Measurements from ENCODE around the gene NRG2.
A peak's percentile ranks its signal among the peaks of the same experiment; 100 is the strongest.

Gene NRG2

DNA sequence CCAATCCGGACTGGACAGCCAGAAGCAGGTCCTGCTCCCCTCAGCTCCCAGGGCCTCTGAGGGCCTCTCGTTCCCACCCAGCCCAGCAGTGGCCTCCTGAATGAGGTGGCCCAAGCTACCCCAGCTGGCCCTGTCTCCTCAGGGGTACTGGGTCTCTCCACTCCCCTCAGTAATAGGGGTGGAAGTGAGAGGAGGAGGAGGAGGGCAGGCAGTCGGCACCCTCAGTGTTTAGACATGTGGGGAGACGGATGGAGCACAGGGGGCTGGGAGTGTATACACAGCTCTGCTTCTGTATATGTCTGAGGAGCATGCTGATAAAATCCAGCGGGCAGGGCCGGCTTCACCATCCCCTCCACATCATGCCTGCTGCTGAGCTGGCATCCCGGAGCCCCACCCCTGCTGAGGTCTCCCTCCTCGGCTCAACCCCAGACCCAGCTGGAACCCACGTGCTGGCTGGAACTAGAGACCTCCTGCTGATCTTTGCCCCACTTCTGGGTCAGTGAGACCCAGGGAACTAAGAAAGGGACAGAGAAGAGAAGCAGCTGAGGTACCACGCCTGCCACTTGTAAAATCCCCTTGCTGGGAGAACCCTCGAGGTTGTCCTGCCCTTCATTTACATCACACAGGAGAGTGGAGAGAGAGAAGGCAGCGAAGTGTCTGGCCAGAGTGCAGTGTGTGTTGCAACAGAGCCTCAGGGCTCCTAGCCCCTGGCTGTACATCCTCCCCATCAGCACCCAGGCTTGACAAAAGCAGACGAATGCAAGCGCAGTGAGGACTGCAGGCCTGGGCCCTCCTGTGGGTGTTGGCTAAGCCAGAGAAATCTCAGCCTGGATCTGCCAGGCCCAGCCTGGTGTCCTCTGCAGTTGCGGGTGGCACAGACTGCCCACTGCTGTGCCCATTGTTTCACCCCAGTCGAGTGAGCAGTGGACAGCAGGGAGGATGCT, 170.0 kb downstream of the NRG2 start:
- DNase-seq: no peak

DNA sequence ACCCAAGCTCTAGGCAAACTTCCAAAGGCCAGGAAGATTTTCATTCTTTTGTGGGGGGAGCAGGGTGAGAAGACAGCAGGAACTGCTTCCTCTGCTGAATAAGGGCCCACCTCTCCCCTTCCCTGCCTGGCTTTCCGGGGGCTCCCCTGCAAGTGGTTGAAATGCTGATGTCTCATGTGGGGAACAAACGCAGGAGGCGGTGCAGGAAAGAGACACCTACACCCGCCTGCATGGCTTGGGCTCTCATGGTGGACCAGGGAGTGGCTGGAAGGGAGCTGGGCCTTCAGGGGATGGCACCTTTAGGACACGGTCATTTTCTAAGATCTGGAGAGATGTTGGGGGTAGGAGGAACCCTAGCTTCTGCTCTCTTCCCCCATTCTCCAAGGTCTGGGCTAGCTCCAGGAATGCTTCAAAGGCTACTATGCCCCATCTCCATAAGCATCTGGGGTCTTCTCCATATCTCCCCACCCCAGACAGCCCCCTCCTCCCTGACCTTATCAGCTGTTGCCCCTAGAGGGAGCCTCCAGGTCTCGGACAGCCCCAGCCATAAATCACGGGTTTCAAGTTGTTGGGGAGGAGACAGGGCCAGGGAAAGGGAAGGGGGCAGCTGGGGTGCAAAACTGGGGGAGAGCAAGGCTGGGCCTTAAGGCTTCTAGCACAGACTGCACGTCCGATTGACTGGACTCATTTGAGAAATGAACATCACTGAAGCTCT, 170.9 kb downstream of the NRG2 start:
- no peak for DNase-seq

DNA sequence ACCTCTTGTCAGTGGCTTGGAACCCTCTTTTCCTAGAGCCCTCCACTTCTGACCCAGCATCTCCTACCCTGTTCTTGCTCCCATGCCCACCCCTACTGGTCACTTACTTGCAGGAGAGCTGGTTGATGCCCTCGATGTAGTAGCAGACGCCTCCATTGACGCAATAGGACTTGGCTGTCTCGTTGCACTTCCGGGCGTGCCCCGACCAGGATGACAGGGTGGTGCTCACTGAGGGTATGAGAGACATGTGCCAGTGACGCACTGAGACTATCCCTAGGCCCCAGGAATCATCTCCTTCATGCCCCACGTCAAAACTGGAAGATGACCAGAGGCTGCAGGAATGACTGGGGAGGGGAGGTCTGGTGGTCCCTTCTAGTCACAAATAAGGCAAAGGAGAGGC, 171.5 kb downstream of the NRG2 start:
- DNase-seq: no peak

DNA sequence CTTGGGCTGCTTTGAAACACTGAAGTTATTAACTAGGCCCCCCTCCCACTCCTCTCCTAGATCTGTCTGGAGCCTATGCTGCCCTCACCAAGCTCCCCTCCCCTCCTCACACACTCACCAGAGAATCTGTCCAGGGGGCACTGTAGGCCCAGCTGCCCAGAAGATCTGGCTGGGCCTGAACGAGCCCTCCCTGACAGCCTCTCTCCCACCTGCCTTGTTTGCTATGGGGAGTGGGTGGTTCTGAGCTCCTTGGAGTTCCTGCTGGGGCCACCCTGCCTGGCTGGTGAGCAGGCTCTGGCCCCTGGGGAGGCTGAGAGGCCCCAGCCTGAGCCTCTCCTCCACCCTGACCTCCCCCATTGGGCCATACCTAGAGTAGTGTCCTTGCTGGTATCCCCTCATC, 172.4 kb downstream of the NRG2 start:
- DNase-seq: no peak

DNA sequence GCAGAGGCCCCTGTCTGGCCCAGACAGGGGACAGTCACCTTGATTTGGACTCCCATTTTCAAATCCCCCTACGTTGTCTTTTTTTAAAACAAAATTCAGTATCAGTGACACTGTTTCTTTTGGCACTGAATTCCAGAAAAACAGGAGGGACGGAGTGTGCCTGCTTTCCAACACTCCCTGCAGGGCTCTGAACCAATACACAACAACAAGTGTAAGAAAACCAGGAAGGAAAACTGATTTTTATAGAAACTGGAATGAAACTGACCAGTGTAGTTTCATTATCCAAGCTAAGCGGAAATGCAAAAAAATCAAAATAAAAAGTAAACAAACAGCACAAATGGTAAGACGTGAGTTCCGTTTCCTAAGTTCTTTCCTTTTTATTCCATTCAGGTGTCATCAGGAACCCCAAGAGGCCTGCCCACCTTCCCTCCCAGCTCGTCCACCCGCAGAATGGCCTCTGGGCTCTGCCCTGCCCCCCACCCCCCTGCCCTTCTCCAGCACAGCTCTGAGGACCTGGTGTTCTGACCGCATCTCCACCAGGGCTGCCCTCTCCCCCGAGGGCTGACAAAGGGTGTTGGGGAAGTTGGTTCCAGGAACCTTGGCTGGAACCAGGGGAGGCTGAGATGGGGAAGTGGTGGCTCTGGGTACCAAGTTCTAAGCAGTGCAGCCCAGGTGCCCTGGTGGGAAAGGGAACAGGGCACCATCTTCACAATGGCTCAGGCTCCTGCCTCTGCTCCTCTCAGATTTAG, 173.9 kb downstream of the NRG2 start:
- no peak for DNase-seq

DNA sequence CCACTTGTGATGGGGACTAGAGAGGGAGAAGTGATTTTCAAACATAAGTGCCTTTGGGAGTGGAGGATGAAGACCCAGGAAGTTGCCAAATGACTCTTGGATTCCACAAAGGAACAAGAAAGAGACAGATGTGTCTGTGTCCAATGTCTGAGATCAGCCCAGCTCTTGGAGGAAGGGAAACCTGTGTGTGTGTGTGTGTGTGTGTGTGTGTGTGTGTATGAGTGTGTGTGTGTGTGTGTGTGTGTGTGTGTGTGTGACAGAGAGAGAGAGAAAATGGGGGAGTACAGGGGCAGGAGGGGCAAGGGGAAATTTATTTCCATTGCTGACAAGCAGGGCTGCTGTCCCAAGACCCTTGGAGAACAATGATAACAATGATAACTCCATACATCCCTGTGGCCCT, 175.5 kb downstream of the NRG2 start:
- DNase-seq: no peak

DNA sequence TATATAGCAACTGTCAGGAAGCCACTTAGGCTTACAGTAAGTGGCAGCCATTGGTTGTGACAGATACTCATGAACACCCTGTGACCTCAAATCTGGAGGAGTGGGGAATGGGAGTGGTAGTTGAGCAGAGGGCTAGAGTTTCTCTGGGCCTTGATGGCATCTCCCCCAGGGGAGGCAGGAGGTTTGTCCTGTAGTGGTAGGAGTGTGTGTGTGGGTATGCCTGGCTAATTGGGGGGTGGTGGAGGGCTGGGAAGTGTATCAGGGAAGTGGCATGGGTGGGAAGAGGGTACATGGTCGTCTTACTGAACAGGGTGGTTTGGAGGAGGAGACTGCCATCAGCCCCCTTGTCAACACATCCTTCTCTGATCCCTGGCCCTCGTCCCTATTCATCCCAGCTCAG, 176.0 kb downstream of the NRG2 start:
- no peak for DNase-seq

DNA sequence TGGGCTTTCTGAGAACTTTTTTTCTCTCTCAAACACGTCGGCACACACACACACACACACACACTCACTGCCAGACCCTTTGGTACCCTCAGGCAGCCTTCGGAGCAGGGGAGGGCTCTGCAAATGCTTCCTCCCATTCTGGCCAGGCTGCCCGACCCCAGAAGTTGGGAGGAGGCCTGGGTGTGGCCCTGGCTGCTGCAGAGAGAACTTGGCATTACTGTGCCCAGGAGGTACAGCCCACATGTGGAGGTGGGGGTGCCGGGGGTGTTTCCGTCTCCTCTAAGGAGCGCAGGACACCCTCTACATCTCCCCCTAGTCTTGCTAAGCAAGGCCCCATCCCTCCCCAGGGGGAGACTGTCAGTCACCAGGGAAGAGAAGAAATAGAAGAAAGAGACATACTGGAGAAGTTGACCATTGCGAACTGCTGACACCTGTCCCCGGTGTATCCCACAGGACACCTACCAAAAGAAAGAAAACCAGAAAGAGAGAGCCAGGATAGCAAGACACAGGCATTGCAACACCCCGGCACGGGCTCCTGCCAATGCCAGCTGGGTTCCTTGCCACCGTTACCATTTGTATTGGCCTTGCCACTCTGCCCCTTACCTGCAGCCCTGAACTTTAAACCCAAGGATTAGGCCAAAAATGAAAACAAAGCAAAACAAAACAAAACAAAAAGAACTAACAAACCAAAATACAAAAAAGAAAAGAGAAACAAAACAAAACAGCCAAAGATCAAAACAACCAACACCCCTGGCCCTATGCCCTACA, 178.2 kb downstream of the NRG2 start:
- DNase-seq: no peak

DNA sequence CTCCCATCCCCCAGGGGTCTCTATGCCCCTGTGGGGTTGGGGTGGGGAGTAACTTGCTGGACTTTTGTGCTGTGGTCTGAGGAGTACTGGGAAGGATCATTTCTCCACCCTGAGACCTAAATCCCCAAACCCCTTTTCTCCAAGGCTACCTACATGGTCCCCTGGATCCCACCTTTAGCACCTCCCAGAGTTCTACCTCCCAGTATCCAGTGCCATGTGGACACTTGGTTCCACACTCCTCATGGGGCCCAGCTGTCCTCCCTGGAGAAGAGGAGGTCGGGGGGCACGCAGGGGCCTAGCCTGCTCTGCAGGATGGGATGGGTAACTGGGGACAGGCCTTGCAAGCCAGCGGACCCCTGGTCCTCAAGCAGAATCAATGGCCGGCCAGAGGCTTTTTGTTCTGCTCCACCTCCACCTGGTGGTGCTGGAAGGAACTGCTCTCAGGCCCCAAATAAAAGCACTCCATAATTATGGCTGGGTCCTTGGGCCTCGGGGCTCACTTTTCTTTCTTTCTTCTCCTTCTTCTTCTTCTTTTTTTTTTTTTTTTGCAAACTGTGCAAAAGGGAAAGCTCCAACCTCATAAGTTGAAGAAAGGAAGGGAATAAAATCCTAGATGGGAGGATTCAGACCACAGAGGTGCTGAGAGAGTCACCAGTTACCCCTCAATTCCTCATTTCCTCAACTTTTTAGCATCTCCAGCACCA, 179.1 kb downstream of the NRG2 start:
- DNase-seq: peak; percentile 65

DNA sequence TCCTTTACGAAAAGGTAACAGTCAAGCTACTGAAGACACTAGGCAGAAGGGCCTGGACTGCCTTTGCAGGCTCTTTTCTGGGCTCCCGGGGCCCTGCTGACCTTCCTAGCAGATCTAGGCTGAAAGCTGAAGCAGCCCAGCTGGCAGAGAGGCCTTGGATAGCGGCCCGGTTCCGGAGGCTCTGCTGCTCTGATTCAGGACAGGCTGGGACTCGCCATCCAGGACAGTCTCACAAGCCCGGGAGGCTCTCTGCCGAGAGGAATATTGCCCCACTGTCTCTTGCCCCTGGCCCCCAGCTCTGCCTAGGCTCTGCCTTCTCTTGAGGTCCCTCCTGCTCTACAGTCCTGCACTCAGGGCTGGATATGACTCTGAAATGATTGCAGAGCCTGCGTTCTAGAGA, 179.7 kb downstream of the NRG2 start:
- DNase-seq: no peak

DNA sequence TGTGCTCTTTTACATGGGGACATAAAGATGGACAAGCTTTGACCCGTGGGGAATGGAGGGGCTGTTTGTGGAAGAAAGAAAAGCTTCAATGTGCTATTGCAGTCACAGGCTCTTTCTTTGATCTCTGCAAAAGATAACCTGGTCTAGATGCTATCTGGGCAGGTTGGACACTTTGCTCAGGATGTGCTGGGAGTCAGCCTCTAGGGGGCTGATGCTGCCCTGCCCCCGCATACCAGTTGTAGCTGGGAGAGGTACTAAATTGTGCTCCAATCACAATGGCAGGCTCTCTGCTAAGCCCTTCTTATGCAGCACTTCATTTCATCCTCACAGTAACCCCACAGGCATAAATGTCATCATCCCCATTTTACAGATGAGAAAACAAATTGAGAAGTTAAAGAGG, 180.3 kb downstream of the NRG2 start:
- no peak for DNase-seq

DNA sequence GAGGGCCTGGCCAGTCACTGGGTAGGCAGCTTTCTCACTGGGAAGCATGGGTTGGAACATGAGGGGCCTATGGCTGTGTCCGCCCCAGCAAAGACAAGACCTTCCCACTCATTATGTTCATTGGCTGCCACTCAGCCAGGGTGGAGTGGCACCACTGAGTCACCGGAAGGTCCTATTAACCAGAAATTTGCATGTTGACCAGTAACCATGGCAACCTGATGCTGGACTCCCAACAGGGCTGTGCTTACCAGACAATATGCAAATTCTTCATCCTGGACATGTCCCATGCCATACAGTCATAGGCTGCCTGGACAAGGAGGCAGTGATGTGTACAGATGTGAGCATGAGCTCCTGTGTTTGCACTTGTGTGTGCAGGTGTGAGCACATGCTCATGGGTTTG, 180.8 kb downstream of the NRG2 start:
- DNase-seq: no peak

DNA sequence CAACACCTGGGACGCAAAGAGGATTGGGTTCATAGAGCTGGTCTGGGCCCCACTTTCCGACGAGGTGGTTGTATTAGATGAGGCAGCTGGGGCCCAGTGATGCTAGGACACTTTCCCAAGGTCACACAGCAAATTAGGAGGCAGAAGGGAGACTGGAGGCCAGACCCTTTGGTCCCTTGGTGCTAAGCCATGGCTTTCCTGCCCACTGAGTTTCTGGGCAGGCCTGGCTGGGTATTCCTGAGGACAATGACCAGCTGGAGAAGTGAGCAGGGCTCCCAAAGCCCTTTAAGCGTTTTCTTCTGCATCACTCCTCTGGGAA, 181.3 kb downstream of the NRG2 start:
- no peak for DNase-seq

DNA sequence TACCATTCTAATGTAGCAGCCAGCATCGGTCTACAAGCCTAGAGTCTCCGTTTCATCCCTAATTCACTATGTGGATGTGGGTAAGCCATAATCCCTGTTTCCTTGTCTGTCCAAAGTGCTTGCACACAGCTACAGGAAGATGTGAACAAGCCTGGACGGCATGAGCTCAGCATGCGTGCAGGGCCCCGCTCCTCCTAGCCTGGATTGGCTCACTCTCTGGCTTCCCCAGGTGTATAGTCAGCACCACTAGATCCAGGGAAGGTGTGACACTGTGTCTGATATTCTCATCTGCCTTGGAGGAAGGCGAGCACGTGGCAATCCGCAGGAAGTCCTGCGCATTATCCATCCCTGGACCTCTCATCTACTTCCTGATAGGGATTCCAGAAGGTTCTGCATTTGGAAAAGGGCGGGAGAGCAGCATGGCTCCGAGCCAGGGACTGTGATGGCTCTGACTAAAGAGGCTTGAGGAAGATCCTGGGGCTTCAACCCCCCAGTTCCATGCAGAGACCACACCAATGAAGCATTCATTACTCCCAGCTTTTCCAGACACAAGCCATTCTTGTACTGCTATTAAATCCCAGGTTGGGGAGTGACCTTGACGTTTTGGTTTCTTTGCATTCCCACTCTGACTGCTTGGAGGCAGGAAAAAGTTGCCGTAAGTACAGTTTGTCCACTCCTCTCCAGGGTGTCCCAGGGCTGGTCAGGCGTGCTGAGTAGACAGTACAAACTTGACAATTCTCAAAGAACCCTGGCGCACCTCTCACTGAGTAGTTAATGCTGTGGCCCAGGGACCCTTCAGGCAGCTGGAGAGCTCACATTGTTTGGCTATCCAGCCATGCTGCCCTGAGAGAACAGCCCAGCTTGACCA, 181.8 kb downstream of the NRG2 start:
- DNase-seq: no peak

DNA sequence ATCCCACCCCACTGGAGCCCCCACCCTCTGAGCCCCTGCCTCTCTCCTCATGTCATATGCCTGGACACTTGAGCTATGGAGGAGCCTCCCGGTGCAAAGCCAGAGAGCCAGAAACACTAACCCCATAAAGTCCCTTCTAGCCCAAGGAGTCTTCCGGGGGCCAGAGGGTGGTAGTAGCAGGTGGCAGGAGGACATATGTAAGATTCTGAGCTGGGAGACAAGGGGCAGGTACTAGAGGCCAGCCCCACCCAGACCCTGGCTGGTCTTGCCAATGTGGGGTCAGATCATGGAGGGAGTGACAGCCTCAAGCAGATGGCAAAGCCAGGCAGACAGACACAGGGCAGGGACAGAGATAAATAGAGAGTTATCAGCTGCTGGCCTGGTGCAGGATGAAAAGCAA, 184.1 kb downstream of the NRG2 start:
- DNase-seq: no peak

DNA sequence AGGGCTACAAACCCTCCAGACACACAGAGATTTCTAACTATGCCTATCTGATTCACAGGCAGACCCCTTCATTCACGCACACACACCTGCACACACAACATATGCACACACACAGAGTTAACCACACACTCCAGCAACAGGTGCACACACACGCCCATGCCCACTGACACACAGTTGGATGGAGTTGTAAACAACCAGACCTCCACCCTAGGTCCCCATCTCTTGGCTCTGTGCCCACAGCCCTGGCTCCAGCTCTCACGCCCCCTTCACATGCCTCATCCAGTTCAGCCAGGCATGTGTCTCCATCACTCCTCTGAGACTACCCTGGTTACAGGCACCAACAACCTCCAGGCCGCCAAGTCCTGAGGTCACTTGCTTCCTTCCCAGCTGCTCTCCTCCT, 186.4 kb downstream of the NRG2 start:
- DNase-seq: no peak

DNA sequence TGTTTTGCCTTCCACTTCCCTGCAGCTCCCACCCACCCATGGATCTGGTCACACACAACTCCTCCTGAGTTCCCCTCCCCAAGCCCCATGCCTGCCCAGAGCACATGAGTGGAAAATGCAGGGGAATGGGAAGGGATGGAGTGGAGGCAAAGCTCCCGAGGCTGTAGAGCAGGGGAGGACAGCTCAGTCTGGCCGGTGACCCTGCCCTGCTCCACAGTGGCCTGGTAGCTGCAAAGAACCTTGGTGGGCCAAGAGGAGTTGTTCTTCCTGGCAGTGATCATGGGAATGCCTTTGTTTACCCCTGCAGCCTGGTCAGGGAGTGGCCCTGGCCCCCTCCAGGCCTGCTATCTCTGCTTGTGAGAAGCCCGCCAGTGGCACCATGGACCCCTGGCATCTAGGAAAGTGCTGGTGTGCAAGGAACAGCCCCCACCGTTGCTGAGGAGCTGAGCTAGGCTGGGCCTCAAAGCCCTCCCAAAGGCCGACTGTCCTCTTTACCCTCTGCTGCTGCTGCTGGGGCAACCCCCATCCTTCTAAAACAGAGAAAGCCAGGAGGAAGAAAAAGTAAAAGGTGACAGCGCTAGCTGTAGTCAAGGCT, 187.1 kb downstream of the NRG2 start:
- no peak for DNase-seq

DNA sequence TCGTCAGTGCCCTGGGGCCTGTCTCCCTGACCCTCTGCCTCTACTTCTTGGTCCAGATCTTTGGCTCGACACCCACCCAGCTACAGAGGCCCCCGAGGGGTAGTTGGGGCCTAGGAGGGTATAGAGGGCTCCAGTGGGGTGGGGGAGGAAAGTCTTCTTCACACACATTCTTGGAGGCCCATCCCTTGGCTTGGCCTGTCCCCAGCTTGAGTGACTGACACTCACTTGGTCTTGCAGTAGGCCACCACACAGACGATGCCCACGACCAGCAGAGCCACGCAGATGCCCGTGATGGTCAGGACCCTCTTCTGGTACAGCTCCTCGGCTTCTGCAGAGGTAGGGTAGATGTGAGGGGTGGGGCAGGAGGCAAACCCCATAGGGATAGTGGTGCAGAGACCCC, 187.6 kb downstream of the NRG2 start:
- DNase-seq: no peak

DNA sequence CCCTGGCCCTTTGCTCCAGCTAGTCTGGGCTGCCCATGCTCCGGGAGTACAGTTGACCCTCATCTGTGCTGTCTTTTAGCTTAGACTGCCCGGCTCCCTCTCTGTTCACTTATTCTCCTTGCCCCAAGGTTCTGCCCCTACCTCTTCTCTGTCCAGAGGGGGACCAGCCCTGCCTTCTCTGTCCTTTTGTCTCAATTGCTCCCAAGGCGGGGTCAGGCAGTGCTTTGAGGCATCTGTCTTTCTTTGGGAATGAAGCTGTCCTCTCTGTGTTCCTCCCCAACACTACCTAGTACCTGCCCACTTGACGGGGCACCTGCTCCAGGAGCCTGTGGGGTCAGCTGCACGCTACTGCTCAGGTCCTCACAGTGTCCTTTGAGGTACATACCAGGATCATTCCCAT, 188.1 kb downstream of the NRG2 start:
- DNase-seq: no peak

DNA sequence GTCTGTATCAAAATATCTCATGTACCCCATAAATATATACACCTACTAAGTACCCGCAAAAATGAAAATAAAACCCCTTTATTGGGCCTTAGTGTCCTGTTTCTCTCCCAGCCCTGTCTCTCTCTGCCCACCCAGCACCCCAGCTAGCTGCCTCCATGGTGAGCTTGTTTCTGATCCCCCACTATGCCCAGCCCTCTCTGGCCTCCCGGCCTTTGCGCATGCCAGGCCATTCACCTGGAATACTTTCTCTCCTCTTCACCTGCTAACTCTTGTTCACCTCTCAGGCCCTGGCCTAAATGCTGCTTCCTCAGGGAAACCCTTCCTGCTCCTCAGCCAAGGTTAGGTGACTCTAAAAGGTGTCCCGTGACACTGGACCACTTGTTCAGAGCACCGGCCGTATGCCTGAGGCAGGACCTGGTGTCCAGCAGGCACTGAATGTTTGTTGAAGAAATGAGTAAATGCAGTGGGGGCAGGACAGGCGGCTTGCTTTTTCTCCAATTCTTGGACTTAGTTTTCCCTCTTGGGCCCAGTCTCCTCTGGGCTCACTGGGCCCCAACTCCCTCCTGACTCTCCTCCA, 189.0 kb downstream of the NRG2 start:
- no peak for DNase-seq

DNA sequence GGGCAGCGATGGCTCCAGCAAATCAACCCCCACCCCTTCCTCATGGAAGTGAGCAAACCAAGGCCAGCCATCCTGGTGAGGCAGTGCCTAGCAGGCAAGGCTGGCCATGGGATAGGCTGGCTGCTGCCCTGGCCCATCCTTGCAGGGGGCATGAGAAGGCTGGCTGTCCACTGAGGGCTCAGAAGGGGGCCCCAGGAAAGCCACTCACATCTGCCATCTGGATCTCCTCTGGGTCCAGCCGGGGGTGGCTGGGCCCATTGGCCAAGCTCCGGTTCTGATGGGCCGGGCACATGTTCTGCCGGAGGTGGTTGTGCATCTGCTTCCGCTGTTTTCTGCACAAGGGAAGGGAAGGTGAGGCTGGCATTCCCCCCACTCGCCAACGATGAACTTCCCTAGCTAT, 190.4 kb downstream of the NRG2 start:
- no peak for DNase-seq
